GM21825 (cell line): ENCODE results near the gene ITSN1.

ENCODE experiments used
- ATAC-seq: cut with Tn5 transposase; IDR thresholded peaks from one replicate; pipeline ENCODE4 v1.9.1; 2021; ENCODE audit warnings: mild to moderate bottlenecking, moderate library complexity; ENCODE audit not compliant: unreplicated experiment

Gene ITSN1

GRCh38 chr21:33677450-33677849, 35.1 kb downstream of the ITSN1 start:
- no peak for ATAC-seq

GRCh38 chr21:33680870-33681269, 38.6 kb downstream of the ITSN1 start:
- no peak for ATAC-seq

DNA sequence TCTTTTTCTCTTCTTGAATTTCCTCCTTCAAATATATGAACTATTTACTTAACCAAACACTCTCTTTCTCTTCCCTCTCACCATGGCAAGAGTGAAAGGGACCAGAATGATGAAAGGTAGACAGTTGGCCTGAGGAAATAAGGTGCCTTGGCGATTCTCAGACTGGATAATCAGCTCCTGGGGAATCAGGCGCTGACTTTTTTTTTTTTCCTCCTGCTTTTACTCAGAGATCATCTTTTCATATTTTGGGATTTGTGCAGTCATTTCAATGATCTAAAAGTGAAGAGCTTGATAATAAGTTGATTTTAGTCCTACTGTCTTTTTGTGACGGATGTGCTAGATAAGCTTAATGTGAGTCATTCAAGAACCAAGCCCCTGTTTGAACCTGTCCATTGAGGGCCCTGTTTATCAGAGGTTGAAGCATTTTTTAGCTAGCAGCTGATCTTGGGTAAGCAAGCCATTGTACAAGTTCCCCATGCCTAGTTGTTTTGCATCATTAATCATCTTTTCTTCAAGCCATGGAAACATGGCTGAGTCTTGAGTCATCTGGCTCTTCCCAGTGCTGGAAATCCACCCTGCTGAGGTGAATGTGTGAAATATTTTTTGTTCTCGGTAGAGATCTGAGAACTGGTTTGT, 40.8 kb downstream of the ITSN1 start:
- ATAC-seq = no peak

- ATAC-seq = no peak
These were observed 41.8 kb downstream of the ITSN1 start for GRCh38 chr21:33684068-33684467.

GRCh38 chr21:33684923-33685560, 42.7 kb downstream of the ITSN1 start:
- ATAC-seq = no peak

DNA sequence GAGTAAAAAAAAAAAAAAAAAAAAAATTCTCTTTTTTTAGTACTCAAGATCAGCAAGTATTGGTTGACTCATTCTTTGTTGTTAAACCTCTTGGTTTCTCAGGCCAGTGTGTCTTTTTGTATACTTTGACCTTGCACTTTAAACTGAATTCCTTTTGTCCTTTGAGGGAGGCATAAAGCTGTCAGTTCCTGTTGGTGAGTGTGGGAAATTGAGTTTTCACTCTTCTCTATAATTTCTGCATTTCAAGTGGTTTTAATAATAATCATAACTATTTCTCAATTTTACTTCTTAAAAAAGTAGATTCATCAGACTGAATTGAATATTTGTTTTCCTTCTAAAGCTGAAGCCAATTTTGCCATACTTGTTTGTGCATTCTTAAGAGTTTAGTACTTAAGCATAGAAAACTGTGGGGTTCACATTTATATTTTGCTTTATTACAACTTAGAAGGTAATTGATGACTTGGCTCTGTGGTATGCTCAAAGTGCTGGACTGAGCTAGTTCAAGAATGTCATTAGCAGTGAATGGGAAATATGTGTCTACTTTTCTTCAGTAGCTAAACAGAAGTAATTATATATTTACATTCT, 43.4 kb downstream of the ITSN1 start:
- ATAC-seq = no peak

DNA sequence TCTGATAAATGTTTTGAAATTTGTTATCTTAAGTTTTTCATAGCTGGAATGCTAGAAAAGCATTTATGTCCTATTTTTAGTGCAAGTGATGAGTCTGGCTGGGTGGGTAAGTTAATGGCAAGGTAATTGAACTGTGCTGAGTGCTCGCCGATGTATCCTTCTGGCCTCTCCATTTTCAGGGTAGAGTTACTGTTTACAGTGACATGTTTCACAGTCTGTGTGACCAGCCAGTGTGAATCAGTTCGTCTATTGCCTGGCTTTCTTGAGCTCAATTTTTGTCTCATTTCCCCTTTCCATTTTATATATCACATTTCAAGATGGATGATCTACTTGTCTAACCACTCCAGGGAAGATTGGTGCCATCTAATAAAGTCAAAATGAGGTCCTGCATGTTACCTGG, 44.1 kb downstream of the ITSN1 start:
- no peak for ATAC-seq

DNA sequence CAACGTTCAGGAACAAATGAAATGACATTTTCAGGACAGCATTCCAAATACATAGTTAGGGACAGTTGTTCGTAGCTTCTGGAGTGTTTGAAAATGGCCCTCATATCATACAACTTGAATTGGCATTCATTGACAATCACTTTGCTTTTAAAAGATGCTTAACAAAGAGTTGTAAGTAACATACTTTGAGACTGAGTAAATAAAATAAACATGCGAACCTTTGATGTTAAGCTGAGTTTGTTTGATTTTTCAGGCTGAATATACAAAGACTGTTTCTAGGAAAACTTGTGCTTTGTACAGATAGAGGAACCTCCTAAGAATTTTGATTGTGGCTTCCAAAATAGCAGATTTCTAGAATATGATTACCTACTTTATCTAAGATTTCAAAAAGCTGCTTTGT, 45.3 kb downstream of the ITSN1 start:
- no peak for ATAC-seq

- no peak for ATAC-seq
These were observed 46.1 kb downstream of the ITSN1 start for GRCh38 chr21:33688353-33688752.

GRCh38 chr21:33690874-33691273, 48.6 kb downstream of the ITSN1 start:
- ATAC-seq = no peak

DNA sequence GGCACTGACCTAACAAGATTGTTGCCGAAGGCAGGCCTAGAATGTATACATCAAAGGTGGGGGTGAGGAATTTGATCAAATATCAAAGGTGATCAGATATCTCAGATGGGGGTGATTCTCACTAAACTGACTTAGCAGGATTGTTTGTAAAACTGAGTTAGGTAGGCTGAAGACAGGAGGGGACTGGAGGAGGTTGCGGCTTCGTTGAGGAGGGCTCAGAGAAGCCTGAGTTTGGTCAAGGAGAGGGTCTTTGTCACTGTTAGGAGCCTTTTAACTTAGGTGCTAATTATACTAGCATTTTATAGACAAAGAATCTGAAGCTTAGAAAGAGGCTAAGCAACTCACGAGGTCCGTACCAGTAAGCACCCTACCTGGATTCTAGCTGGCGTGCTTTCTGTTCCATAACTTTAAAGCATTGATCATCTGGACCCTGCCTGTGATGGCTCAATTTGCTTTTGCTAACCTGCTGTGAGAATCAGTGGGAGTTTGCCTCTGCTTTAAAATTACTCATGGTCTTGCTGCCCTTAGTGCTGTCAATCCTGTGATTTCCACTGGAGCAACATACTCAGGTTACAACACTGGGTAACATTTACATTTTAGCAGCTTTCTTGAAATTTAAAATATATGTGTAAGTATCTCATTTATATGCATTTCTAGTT, 49.8 kb downstream of the ITSN1 start:
- ATAC-seq = no peak

DNA sequence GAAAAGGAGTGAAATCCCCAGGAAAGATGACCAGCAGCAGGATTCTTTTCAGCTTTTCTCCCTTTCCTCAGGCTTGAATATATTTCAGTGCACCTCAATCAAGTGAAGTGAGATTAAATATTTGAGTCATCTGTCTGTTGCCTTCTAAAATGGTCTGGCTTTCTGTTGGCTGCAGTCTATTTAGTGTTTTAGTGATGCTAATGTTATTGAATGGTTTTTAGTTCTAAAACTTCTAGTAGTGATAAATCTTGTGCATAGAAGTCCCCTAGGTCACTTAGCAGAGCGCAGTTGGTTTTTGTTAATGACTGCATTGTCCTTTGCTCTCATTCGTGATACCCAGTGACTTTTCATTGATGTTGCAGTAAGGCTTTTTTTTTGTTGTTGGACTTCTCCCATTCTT, 53.5 kb downstream of the ITSN1 start:
- ATAC-seq = no peak

DNA sequence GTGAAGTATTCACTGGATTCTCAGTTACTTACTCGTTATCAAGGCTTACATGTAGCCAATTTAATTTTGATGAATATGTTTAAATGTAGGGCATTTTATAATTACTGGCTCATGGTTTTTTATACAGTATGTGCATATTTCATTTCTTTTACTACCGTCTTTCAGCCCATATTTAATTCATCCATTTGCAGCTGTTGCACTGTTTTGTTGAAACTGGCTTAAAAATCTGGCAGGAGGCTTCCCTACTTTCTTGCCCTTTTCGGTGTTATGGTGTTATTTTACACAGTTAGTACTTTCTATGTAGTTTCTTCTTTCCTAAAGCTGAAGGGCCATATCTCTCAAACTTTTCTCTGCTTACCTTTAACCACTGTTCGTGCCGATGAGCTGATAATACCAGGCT, 54.2 kb downstream of the ITSN1 start:
- ATAC-seq = no peak

DNA sequence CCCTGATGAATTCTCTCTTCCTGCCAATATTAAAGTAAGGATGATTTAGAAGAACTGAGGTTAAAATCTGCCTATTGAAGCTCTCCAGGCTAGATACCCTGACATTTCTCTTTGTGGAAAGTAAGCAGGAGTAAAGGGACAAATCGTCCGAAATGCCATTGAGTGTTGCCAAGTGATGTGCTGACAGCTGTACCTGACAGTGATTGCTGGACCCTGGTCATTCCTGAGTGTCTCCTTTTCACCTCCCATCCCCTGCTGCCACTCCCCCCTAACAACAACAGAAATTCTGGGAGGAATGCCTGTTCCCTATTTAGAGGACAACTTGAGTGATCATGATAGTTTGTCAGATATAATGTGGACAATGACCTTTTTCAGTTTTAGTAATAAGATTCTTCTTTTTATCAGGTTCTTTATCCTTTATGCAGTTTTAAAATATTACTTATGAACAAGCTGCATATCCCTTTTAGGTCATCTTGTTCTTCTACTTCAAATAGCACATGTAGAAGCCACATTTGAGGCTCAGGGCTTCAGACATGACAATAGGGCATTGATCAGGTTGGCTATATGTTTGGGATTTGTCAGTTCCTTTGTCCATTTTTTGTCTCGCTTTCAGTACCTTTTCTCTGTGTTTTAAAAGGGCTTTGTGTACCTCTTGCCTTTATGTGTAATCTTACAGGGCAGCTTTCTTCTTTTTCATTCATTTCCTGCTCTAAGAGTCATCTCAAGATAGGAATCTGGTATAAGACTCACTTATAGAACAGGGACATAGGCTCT, 56.0 kb downstream of the ITSN1 start:
- no peak for ATAC-seq

GRCh38 chr21:33699277-33699676, 57.0 kb downstream of the ITSN1 start:
- ATAC-seq = no peak

DNA sequence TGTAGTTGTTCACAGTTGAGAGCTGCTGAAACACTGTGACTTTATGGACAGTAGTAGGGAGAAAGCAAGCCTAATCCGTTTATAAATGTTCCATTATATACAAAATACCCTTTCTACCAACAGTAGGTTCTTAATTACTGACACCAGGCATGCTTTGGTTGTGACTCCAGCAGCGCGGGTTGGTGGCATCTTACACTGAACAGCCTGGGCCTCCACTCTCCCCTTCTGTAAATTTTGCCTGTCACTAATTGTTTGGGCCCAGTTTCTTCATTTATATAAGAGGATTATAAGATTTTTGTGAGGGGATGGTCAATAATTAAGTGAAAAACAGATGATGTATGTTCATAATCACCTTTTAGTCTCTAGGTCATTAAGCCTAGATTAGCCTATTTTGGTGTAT, 58.2 kb downstream of the ITSN1 start:
- ATAC-seq = no peak

DNA sequence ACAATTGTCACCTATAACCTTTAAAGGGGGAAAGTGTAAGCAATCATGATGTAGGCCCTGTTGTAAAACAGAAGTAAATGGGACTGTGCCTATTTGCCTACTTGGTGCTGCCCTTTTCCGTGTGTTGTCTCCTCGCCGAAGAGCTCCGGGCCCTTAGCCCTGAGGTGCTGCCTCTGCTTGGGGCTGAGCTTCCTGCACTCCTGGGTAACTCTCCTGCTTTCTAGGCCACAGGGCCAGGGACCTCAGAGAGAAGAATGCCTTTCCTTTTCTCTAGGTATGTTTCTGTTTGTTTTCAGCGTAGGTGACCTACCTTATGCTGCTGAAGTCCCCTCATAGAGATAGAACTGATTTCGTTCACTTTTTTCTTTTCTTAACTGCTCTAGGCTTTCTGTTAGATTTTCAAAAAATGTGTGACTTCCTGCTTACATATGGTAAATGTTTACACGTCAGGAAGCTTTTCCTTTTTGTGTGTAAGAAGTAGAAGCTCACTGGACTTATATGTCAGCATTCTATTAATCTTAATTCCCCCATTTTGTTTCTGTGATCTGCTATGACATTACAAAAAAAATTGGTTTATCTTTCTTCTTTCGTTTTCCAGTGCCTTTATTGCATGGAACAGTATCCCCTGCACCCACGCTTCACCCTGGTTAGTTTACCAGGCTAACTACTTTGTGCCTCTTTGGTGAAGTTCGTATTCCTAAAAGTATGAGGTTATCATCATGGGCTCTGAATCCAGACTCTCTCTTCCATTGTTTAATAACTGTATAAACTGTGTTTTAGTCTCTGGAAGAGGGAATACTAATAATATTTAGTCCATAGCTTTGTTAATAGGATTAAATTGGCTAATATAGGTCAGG, 61.7 kb downstream of the ITSN1 start:
- no peak for ATAC-seq

- no peak for ATAC-seq
These were observed 65.5 kb downstream of the ITSN1 start for GRCh38 chr21:33707846-33708245.

- no peak for ATAC-seq
These were observed 66.6 kb downstream of the ITSN1 start for GRCh38 chr21:33708874-33709273.

- no peak for ATAC-seq
These were observed 69.9 kb downstream of the ITSN1 start for GRCh38 chr21:33712022-33712803.
